SK-N-SH treated with all-trans-retinoic acid at 6 μM for 48 hours (cell line): ENCODE results near the gene NADSYN1.

Source experiments
- ARNTL ChIP-seq: fragments of 450-650 bp; formaldehyde crosslinking; IDR thresholded peaks from 2 replicates; pipeline ENCODE4 v1.5.0; 2020; ENCODE audit warnings: low read depth, mild to moderate bottlenecking, moderate library complexity, borderline replicate concordance
- CSDC2 ChIP-seq: fragments of 250-450 bp; sonication (Bioruptor Pico); IDR thresholded peaks from 2 replicates; pipeline ENCODE4 v1.5.0; 2020; ENCODE audit warnings: mild to moderate bottlenecking, moderate library complexity
- OSR1 ChIP-seq: fragments of 250-450 bp; sonication (Bioruptor Pico); IDR thresholded peaks from 2 replicates; pipeline ENCODE4 v1.8.0; 2022; ENCODE audit warnings: moderate library complexity, mild to moderate bottlenecking, inconsistent platforms
- ZFP3 ChIP-seq: fragments of 250-450 bp; sonication (Bioruptor Pico); IDR thresholded peaks from 2 replicates; pipeline ENCODE4 v1.5.0; 2020; ENCODE audit warnings: mild to moderate bottlenecking, moderate library complexity
- TF ChIP-seq, protein P1 (sequence below): fragments of 250-450 bp; sonication (Bioruptor Pico); IDR thresholded peaks from 2 replicates; pipeline ENCODE4 v1.8.0; 2020; ENCODE audit warnings: mild to moderate bottlenecking, moderate library complexity, borderline replicate concordance

DNA sequence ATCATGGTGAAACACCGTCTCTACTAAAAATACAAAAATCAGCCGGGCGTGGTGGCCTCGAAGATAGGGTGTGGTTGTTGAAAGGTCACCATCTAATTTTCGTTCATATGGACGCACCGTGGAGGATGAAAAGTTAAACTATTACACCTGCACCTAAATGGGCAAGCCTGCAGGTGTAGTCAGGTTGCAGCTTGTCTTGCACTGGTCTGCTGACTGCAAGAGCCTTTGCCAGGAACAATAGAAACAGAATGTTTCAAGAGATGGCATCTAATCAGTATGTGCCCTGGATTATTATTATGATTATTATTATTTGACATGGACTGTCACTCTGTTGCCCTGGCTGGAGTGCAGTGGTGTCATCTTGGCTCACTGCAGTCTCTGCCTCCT is 908 bp downstream of the NADSYN1 start:
- TF ChIP-seq ARNTL (CRISPR knock-in tag) (no peak), OSR1 (CRISPR knock-in tag) (no peak), CSDC2 (CRISPR knock-in tag) (no peak), ZFP3 (CRISPR knock-in tag) (no peak)
- TF ChIP-seq, protein P1, sequence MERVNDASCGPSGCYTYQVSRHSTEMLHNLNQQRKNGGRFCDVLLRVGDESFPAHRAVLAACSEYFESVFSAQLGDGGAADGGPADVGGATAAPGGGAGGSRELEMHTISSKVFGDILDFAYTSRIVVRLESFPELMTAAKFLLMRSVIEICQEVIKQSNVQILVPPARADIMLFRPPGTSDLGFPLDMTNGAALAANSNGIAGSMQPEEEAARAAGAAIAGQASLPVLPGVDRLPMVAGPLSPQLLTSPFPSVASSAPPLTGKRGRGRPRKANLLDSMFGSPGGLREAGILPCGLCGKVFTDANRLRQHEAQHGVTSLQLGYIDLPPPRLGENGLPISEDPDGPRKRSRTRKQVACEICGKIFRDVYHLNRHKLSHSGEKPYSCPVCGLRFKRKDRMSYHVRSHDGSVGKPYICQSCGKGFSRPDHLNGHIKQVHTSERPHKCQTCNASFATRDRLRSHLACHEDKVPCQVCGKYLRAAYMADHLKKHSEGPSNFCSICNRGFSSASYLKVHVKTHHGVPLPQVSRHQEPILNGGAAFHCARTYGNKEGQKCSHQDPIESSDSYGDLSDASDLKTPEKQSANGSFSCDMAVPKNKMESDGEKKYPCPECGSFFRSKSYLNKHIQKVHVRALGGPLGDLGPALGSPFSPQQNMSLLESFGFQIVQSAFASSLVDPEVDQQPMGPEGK (CRISPR knock-in tag) = no peak
